Measurements from ENCODE around the gene SPINK1.

DNA sequence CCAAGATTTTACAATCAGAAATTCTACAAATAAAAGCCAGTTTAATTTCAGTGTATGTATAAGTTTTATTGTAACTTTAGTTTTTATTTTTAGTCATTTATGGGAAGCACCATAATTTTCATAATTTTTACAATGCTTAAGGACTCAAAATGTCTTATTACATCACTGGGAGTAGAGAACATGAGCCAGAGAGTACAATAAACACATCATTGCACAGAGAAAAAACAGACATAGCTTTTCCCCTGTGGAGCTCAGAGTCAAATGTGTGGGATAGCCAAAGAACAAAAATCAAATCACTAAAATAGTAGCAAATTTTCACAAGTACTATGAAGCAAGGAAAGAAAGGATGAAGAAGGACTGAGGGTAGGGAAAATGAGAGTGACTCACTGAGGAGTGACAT, 43.4 kb downstream of the SPINK1 start:
- no peak for TF ChIP-seq CTCF (IDR thresholded peaks at IDR 0.05)
- TF ChIP-seq POLR2A (IDR thresholded peaks at IDR 0.05): no peak

All from heart left ventricle (tissue), 13 donors.